ENCODE data around the gene ZNF821.

- TF ChIP-seq CTCF (IDR thresholded peaks at IDR 0.05; ENCODE audit: insufficient read depth, low read depth, low read length) (no peak), EZH2 (IDR thresholded peaks at IDR 0.05; ENCODE audit: insufficient read depth, low read length) (no peak)
These were observed 57.4 kb downstream of the ZNF821 start for GRCh38 chr16:71826533-71827017.
